GM12874 (cell line): ENCODE measurements around the gene POLRMT.

ENCODE experiments used
- TF ChIP-seq, protein P1 (sequence below): IDR thresholded peaks from 2 replicates; pipeline ENCODE4 v1.5.1; 2011; ENCODE audit warnings: low read depth, mild to moderate bottlenecking, control low read depth, low read length, moderate library complexity; ENCODE audit not compliant: insufficient read depth

POLRMT gene

DNA sequence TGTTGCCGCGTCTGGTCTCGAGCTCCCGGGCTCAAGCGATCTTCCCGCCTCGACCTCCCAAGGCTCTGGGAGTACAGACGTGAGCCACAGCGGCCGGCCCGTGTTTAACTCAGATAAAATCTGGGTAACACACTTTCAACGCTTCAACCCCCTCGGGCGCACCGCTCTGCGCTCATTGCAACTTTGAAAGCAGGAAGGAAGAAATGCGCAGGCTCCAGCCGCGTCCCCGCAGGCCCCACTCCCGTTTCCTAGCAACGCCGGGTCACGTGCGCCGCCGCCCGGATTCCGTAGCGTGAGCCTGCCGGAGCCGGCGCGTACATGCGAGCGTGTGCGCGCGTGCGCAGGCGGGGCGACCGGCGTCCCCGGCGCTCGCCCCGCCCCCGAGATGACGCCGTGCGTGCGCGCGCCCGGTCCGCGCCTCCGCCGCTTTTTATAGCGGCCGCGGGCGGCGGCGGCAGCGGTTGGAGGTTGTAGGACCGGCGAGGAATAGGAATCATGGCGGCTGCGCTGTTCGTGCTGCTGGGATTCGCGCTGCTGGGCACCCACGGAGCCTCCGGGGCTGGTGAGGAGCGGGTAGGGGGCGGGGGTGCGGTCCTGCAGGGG lies 61.1 kb downstream of the POLRMT start, which contains the start of gene BSG:
Gene BSG (plus strand): TSS at position 457 of the 603 bp plus-strand sequence. CDS start 39 bp downstream, at position 496.
- TF ChIP-seq, protein P1, sequence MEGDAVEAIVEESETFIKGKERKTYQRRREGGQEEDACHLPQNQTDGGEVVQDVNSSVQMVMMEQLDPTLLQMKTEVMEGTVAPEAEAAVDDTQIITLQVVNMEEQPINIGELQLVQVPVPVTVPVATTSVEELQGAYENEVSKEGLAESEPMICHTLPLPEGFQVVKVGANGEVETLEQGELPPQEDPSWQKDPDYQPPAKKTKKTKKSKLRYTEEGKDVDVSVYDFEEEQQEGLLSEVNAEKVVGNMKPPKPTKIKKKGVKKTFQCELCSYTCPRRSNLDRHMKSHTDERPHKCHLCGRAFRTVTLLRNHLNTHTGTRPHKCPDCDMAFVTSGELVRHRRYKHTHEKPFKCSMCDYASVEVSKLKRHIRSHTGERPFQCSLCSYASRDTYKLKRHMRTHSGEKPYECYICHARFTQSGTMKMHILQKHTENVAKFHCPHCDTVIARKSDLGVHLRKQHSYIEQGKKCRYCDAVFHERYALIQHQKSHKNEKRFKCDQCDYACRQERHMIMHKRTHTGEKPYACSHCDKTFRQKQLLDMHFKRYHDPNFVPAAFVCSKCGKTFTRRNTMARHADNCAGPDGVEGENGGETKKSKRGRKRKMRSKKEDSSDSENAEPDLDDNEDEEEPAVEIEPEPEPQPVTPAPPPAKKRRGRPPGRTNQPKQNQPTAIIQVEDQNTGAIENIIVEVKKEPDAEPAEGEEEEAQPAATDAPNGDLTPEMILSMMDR = no peak

- TF ChIP-seq, protein P1 = no peak
These were observed 61.8 kb downstream of the POLRMT start for GRCh38 chr19:571566-571974.

DNA sequence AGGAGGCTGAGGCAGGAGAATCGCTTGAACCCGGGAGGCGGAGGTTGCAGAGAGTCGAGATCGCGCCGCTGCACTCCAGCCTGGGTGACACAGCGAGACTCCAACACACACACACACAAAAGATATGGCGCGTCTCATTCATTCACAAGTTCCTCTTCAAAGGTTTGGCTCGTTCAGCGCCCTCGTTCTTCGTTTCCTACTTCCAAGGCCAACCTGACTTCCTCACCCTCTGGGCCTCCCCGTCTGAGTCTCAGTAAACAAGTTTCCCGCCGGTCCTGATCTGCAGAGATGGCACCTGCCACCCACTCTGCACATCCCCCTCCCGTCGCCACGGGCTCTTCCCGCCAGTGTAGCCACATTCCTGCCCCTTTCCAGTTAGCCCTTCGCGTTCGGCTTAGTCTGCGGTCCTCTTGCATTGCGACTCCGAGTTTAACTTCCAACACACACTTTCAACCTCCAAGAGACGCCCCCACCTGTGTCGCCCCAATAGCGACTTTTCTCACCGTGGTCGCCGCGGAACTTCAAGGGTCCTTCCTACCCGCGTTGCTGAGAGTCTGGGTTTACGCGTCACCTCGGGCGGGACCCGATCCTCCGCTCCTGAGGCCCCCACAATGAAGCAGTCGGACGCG lies 62.3 kb downstream of the POLRMT start:
- TF ChIP-seq, protein P1 = no peak

DNA sequence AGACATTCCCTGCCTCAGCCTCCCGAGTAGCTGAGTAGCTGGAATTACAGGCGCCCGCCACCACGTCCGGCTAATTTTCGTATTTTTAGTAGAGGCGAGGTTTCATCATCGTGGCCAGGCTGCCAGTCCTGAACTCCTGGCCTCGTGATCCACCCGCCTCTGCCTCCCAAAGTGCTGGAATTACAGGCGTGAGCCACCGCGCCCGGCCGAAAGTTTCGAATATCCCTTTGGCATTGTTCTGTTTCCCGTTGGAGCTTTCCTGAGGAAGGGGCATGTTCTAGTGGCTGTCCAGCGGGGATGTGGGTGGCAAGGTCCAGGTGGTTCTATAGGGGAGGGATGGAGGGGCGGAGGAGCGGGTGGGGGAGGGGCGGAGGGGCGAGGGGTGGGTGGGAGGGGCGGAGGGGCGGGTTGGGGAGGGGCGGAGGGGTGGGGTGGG lies 63.1 kb downstream of the POLRMT start:
- TF ChIP-seq, protein P1 = no peak

- TF ChIP-seq, protein P1 = no peak
These were observed 65.9 kb downstream of the POLRMT start for GRCh38 chr19:567296-567900.
